ENCODE measurements around the gene MTX1. TPM values are rescaled to one million over a fixed set of nuclear protein-coding genes. Genes with fewer than 3 reads are reported as not detected.
A peak's percentile ranks its signal among the peaks of the same experiment; 100 is the strongest.

Gene MTX1
- total RNA-seq, 1 experiment from 2014 or later = 85.8 TPM

GRCh38 chr1:155261493-155261851 is 53.0 kb downstream of the MTX1 start:
- DNase-seq (ENCODE audit: low spot score) = peak; percentile 40

- peak; percentile 99 for DNase-seq (ENCODE audit: low spot score)
Measured at GRCh38 chr1:155261852-155262673, 53.6 kb downstream of the MTX1 start, which contains the start of gene SCAMP3. SCAMP3 (minus strand) TSS chr1:155262360; CDS start chr1:155262151, 209 bp downstream.

GRCh38 chr1:155263067-155263466 is 54.6 kb downstream of the MTX1 start:
- DNase-seq (ENCODE audit: low spot score) = no peak

Other genes starting within 250 kb of the MTX1 start
- gene PYGO2, start 246.9 kb upstream of the MTX1 start, total RNA-seq (2014; rRNA removed; shearing (Covaris generic)) = 27.1 and 27.5 TPM in 2 replicates
- gene SHC1, start 237.9 kb upstream of the MTX1 start, total RNA-seq (2014; rRNA removed; shearing (Covaris generic)) = 292 and 357 TPM in 2 replicates
- gene CKS1B, start 234.0 kb upstream of the MTX1 start, total RNA-seq (2014; rRNA removed; shearing (Covaris generic)) = 312 and 369 TPM in 2 replicates
- 63.5 and 65.9 TPM in 2 replicates for gene FLAD1, start 225.4 kb upstream of the MTX1 start, total RNA-seq (2014; rRNA removed; shearing (Covaris generic))
- gene LENEP, start 215.1 kb upstream of the MTX1 start, total RNA-seq (2014; rRNA removed; shearing (Covaris generic)) = not detected in 2 replicates
- gene ZBTB7B, start 205.9 kb upstream of the MTX1 start, total RNA-seq (2014; rRNA removed; shearing (Covaris generic)) = 27.3 and 29.5 TPM in 2 replicates
- 0.90 TPM in 1 of 2 replicates, not detected in the other for gene DCST2, start 174.9 kb upstream of the MTX1 start, total RNA-seq (2014; rRNA removed; shearing (Covaris generic))
- not detected in 2 replicates for gene DCST1, start 174.9 kb upstream of the MTX1 start, total RNA-seq (2014; rRNA removed; shearing (Covaris generic))
- gene ADAM15, start 157.4 kb upstream of the MTX1 start, total RNA-seq (2014; rRNA removed; shearing (Covaris generic)) = 144 and 154 TPM in 2 replicates
- 20.3 and 21.7 TPM in 2 replicates for gene EFNA4, start 145.0 kb upstream of the MTX1 start, total RNA-seq (2014; rRNA removed; shearing (Covaris generic))
- 1.5 and 2.5 TPM in 2 replicates for gene EFNA3, start 129.9 kb upstream of the MTX1 start, total RNA-seq (2014; rRNA removed; shearing (Covaris generic))
- 17.0 and 17.9 TPM in 2 replicates for gene EFNA1, start 80.8 kb upstream of the MTX1 start, total RNA-seq (2014; rRNA removed; shearing (Covaris generic))
- 30.4 and 39.8 TPM in 2 replicates for gene SLC50A1, start 72.8 kb upstream of the MTX1 start, total RNA-seq (2014; rRNA removed; shearing (Covaris generic))
- gene DPM3, start 68.2 kb upstream of the MTX1 start, total RNA-seq (2014; rRNA removed; shearing (Covaris generic)) = 37.4 and 116 TPM in 2 replicates
- 122 and 126 TPM in 2 replicates for gene KRTCAP2, start 35.4 kb upstream of the MTX1 start, total RNA-seq (2014; rRNA removed; shearing (Covaris generic))
- gene TRIM46, start 34.8 kb upstream of the MTX1 start, total RNA-seq (2014; rRNA removed; shearing (Covaris generic)) = 1.1 and 3.4 TPM in 2 replicates
- 11.3 and 24.6 TPM in 2 replicates for gene THBS3, start 798 bp upstream of the MTX1 start, total RNA-seq (2014; rRNA removed; shearing (Covaris generic))
- gene ENTREP3, start 46.8 kb downstream of the MTX1 start, total RNA-seq (2014; rRNA removed; shearing (Covaris generic)) = 10.7 and 11.4 TPM in 2 replicates
- gene SCAMP3, start 53.7 kb downstream of the MTX1 start, total RNA-seq (2014; rRNA removed; shearing (Covaris generic)) = 136 and 169 TPM in 2 replicates
- 13.9 and 21.6 TPM in 2 replicates for gene CLK2, start 64.8 kb downstream of the MTX1 start, total RNA-seq (2014; rRNA removed; shearing (Covaris generic))
- 0.98 and 1.0 TPM in 2 replicates for gene HCN3, start 68.8 kb downstream of the MTX1 start, total RNA-seq (2014; rRNA removed; shearing (Covaris generic))
- not detected in 2 replicates for gene PKLR, start 92.7 kb downstream of the MTX1 start, total RNA-seq (2014; rRNA removed; shearing (Covaris generic))
- gene FDPS, start 100.2 kb downstream of the MTX1 start, total RNA-seq (2014; rRNA removed; shearing (Covaris generic)) = 304 and 375 TPM in 2 replicates
- gene RUSC1, start 112.2 kb downstream of the MTX1 start, total RNA-seq (2014; rRNA removed; shearing (Covaris generic)) = 47.0 and 48.2 TPM in 2 replicates

Measured in A172 (cell line).